ENCODE data around the gene SLC6A19.

Gene SLC6A19

DNA sequence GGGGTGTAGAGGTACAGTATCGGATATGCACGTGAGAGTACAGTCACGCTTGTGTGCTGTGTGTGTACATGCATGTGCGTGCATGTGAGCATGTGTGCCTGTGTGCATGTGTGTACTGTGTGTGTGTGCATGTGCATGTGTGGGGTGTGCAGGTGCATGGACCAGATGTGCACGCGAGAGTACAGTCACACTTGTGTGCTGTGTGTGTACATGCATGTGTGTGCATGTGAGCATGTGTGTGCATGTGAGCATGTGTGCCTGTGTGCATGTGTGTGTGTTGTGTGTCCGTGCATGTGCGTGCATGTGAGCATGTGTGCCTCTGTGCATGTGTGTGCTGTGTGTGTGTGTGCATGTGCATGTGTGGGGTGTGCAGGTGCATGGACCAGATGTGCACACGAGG, 10.3 kb downstream of the SLC6A19 start:
- DNase-seq: no peak

DNA sequence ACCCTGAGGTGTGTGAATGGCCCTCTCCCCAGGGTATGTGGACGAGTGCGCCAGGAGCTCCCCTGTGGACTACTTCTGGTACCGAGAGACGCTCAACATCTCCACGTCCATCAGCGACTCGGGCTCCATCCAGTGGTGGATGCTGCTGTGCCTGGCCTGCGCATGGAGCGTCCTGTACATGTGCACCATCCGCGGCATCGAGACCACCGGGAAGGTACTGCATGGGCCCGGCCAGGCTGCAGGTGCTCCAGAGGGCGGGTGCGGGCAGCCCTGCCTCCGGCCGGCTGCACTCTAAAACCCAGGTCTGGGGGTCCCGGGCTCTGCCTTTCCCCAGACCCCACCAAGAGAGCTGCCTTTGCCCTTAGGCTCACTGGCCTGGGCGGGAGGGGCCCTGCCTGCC, 10.9 kb downstream of the SLC6A19 start:
- DNase-seq: no peak

DNA sequence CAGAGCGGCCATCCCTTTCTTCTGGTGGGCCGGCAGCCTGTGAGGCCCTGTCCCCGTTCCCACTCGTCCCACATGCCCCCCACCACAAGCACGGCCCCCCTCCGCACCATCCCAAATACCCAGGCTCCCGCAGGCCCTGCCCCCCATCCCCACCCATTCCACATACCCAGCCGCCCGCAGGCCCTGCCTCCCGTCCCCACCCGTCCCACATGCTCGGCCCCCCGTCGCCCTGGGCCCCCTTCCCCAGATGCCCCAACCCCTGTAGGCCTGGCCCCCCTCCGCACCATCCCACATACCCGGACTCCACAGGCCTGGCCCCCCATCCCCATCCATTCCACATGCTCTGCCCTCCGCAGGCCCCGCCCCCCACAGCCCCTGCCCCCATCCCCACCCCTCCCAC, 11.5 kb downstream of the SLC6A19 start:
- no peak for DNase-seq

DNA sequence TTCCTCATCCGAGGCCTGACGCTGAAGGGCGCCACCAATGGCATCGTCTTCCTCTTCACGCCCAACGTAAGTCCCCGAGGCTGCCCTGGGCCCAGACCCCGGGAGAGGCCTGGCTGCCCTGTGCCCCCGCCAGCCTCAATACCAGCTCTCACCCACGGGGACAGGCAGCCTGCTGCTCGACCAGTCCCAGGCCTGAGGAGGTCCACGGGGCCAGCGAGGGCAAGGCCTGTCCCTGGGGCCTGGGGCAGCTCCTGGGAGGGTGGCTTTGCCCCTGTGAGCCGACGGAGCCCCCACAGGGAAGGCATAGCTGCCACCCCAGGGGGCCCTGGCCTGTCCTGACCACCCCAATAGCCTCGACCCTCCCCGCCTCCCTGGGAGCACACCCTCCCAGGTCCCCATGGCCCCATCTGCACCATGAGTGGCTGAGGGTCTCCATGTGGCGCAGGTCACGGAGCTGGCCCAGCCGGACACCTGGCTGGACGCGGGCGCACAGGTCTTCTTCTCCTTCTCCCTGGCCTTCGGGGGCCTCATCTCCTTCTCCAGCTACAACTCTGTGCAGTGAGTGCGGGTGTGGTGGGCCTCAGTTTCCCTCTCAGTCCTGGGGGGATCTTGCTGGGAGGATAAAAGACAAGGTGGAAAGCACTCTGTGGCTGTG, 12.2 kb downstream of the SLC6A19 start:
- no peak for DNase-seq

DNA sequence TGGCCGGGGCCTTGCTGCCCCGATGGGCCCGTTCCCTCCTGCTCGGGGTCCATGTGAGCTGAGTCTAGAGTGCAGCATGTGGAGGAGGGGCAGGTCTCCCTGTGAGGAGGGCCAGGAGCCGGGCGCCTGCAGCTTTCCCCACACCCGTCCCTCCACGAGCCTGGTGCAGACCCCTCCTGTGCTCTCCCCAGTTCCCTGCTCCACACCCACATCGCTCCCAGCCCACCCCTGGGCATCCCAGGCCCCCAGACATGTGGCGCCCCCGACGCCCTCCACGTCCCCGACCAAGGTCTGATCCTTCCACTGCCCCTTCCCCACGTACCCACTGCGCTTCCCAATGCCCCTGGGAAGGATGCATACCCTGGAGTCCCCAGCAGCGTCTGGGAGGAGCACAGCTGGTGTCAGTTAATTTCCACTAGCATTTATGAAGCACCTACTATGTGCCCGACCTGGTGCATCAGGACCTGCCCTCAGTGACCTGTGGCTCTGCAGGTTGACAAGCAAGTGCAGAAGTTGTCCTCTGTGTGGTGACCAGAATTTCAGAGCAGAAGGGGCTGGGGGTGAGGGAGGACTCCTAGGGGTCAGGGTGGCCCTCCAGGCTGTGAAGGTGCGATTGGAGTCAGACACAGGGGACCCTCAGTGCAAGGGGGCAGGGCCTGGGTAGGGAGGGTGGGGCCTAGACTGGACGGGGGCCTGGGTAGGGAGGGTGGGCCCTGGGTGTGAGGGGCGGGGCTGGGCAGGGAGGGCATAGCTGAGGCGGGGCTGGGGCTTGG, 13.0 kb downstream of the SLC6A19 start:
- DNase-seq: no peak

DNA sequence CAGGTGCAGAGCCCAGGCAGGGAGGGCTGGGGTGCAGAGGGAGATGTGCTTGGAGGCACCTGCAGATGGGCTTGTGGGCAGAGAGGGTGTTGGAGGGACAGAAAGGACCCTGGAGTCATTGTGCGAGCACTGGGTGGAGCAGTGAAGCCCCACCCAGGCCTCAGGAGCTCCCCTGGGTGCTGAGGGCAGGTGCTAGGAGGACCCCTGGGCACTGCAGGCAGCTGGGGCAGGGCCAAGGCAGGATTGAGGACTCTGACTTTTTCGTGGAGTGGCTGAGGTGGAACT, 13.5 kb downstream of the SLC6A19 start:
- no peak for DNase-seq

DNA sequence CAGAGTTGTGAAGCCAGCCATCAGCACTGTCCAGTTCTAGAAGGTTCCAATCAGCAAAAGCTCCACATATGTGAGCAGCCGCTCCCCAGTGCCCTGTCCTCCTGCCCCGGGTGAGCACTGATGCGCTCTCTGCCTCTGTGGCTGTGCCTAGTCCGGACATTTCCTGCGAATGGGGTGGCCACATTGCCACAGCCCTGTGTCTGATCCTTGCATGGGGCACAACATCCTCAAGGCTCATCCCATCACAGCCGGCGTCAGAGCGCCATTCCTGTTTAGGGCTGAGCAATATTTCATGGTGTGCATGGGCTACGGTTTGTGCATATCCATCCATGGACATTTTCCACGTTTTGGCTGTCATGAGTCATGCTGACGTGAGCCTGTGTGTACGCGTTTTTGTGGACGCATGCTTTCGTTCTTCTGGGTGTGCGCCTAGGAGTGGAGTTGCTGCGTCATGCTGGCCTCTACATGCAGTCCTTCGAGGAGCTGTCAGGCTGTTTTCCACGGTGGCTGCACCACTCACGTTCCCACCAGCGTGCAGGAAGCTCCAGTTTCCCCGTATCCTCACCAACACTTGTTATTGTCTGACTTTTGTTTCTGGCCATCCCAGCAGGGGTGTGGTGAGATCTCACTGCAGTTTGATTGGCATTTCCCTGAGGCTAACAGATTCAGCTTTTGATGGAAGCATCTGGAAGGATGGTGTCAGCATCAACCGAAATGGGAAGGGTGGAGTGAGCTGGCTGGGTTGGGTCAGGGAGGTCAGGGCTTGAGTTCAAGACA, 14.1 kb downstream of the SLC6A19 start:
- no peak for DNase-seq

DNA sequence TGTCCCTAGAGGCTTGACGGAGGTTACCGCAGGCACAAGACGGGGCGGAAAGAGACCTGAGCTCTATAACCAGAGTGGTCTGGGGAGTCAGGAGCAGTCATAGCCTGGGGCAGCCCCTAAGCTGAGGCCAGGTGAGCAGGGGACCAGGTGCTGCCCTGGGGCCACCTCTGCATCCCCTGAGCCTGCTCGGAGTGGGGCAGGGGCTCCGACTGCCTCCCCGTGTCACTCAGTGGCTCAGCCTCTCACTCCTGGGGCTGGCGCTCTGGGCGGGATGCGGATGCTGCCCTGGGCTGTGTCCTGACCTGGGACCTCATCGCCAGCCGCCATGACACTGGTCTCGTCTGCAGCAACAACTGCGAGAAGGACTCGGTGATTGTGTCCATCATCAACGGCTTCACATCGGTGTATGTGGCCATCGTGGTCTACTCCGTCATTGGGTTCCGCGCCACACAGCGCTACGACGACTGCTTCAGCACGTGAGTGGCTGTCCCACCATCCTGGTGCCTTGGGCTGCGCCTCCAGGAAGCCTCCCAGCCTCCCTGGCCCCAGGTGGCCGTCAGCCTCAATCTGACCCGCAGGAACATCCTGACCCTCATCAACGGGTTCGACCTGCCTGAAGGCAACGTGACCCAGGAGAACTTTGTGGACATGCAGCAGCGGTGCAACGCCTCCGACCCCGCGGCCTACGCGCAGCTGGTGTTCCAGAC, 15.0 kb downstream of the SLC6A19 start:
- no peak for DNase-seq

DNA sequence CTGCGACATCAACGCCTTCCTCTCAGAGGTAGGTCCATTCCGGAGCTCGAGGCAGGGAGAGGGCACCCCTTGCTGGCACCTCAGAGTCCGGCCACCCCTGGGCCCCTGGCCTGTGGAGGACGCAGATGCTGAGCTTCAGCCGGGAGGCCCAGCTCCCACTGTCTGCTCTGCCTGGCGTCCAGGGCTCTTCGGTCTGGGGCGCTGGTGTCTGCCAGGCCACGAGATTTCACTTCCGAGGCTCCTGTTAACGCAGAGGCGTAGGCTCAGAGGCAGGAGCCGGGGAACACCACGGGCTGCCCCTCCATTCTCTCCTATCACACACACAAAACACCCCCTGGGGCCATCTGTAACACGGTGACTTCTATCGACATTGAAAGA, 15.5 kb downstream of the SLC6A19 start:
- no peak for DNase-seq

DNA sequence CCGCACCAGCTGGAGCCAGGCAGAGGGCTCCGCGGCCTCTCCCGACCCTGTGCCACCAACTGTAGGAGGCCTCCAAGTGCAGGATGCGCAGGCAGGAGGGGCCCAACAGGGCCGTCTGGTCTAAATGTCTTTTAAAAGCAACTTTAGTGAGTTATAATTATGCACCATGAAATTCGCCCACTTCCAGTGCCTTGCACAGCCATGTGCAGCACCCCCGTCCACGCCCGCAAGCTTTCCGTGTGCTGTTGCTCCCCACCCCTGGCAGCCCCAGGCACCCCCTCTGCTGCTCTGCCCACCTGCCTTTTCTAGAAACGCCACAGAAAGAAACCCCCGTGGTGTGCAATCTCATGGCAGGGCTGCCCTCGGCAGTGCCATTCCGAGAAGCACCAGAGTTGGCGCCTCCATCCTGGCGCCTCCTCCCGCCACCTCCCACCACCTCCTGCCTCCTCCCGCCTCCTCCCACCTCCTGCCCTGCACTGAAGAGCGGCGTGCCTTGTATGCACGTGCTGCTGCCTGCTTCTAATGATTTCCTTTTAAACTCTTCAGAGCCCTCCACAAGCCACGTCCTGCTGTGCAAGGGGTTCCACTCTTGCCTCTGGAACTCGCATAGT, 16.3 kb downstream of the SLC6A19 start:
- no peak for DNase-seq

DNA sequence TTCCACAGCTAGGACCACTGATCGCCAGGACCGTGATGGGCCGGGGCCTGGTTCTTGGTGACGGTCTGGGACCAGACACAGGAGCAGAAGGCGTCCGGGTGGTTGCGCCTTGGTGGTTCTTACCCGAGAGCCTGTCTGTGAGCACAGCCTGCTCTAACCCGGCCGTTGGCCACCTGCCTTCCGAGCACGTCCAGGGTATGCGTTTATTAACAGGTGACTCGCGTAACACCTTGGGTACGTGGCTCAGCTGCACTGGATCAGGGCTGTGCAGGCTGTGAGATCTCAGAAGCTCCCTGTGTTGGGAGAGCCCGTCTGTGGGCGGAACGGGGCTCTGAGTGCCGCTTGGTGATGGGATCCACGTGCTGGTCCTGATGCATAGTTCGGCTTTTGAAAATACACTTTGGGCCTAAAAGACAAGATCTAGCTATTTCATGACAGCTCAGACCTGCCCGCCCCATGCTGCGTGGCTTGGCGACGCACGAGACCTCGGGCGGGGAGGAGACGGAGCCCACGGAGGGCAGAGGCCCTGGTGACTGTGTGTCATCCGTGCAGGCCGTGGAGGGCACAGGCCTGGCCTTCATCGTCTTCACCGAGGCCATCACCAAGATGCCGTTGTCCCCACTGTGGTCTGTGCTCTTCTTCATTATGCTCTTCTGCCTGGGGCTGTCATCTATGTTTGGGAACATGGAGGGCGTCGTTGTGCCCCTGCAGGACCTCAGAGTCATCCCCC, 17.1 kb downstream of the SLC6A19 start:
- DNase-seq: no peak

DNA sequence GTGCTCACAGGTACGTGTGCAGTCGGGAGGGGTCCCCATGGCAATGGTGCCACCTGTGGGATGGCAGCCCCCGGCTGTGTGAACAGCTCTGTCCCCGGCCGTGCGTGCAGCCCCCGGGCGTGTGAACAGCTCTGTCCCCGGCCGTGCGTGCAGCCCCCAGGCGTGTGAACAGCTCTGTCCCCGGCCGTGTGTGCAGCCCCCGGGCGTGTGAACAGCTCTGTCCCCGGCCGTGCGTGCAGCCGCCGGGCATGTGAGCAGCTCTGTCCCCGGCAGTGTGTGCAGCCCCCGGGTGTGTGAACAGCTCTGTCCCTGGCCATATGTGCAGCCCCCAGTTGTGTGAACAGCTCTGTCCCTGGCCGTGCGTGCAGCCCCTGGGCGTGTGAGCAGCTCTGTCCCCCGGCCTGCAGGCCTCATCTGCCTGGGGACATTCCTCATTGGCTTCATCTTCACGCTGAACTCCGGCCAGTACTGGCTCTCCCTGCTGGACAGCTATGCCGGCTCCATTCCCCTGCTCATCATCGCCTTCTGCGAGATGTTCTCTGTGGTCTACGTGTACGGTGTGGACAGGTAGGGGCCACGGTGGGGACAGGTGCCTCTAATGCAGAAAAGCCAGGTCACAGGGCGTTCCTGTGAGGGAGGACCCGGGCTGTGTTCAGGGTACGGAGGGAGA, 17.8 kb downstream of the SLC6A19 start:
- DNase-seq: no peak

DNA sequence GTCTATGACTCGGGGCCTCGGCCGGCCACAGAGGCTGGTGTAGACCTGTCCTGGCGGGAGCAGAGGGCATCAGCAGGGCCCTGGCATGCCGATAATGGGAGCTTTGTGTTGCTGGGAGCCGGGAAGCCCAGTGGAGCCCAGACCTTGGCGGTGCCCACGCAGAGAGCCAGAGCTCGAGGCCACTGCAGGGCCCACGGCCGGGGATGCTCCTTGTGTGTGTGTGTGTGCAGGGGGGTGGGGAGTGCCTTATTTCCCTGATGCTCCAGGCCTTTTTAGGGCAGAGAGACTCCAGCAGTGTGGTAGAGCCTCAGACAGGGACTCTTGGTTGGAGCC, 18.3 kb downstream of the SLC6A19 start:
- no peak for DNase-seq

DNA sequence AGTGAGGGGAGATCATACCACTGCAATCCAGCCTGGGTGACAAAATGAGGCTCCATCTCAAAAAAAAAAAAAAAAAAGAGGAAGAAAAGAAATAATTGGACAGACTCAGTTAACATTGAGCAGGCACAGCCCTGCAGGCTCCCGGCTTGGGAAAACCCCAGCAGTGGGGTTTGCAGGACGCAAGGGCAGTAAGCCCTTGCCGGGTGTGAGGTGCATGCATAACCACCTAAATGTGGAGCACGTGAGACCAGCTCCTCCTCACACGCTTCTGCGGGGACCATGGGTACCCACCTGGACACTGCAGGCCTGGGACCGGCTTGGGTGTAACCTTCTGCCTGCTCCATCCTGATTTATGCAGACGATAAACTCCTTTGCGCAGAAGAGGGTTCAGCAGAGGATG, 19.0 kb downstream of the SLC6A19 start:
- no peak for DNase-seq

DNA sequence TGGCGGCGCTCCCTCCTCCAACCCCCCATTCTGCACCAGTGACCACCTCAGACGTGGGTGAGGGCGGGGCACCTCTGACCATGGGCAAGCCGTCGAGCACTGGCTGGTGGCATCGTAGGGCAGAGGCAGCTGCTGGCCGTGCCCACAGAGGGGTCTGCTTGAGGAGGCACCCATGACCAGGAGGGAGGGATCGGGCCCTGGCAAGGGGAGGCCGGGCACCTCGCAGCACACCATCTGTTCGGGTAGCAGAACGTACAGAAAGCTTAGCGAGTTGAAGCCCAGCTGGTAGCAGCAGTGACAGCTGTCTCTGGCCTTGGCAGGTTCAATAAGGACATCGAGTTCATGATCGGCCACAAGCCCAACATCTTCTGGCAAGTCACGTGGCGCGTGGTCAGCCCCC, 19.4 kb downstream of the SLC6A19 start:
- DNase-seq: no peak

DNA sequence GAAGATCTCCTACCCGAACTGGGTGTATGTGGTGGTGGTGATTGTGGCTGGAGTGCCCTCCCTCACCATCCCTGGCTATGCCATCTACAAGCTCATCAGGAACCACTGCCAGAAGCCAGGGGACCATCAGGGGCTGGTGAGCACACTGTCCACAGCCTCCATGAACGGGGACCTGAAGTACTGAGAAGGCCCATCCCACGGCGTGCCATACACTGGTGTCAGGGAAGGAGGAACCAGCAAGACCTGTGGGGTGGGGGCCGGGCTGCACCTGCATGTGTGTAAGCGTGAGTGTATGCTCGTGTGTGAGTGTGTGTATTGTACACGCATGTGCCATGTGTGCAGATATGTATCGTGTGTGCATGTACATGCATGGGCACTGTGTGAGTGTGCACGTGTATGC, 20.3 kb downstream of the SLC6A19 start:
- DNase-seq: no peak

DNA sequence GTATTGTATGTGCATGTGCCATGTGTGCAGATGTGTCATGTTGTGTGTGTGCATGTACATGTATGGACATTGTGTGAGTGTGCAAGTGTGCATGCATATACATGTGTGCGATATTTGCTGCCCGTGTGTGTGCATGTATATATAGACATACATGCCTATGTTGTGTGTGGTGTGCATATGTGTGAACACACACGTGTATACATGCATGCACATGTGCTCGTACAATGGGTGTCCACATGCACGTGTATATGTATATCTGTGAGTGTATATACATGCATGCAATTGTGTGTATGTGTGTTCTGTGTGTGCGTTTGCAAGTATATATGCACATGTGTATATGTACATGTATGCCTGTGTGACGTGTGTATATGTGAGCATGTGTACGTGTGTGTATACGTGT, 20.8 kb downstream of the SLC6A19 start:
- DNase-seq: no peak

DNA sequence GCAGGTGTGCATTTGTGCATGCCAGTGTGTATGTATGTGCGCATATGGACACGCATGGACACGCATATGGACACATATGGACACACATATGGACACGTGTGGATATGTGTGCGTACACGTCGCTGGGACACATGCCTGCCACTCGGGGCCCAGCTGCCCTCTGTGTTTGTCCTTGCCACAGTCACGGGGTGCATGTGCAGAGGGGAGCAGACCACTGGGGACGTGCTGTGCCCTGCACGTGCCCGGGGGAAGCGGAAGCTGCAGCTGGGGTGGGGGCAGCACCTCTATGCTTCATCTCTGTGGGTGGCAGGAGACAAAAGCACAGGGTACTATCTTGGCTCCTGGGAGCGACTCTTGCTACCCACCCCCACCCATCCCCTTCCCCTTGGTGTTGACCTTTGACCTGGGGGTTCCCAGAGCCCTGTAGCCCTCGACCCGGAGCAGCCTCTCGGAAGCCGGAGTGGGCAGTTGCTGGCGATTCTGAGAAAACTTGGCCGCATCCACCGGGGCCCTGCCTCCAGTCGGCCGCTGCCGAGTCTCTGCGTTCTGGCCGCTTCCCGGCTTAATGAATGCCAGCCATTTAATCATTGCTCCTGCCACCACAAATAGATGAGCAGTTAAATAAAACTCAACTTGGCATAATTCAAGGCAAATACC, 21.4 kb downstream of the SLC6A19 start:
- DNase-seq: no peak

DNA sequence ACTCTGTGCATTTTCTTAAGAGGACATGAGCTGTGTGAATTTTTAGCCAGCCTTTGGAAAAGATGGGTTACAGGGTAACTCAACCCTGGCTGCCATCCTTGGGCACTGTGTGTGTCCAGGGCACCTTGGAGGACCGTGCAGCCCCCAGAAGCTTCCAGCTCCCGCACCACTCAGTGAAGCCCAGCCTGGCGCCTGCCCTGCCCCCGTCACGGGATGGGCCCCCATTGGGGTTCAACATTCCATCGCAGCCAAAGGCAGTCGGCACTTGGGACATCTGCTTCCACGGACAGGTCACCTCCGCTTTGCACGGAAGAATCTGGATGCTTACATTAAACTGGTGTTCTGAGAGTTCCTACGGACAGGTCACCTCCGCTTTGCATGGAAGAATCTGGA, 21.9 kb downstream of the SLC6A19 start:
- DNase-seq: no peak

DNA sequence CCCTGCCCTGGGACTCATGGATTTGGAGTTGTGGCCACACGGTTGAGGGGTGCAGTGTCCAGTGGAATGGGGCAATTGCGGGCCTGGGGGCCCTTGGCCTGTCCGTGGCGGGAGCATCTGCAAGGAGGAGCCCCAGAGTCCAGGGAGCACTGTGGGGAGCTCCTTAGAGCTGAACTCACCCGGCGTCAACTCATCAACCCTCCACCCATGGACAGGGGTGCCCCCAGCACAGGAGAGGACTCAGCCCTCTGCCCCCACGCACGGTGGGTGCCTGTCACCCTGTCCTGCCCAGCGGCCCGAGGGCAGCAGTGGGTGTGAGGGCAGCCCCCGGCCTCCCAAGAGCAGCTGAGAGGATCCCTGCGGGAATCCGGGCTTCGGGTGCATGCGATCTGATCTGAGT, 23.2 kb downstream of the SLC6A19 start:
- DNase-seq: no peak

DNA sequence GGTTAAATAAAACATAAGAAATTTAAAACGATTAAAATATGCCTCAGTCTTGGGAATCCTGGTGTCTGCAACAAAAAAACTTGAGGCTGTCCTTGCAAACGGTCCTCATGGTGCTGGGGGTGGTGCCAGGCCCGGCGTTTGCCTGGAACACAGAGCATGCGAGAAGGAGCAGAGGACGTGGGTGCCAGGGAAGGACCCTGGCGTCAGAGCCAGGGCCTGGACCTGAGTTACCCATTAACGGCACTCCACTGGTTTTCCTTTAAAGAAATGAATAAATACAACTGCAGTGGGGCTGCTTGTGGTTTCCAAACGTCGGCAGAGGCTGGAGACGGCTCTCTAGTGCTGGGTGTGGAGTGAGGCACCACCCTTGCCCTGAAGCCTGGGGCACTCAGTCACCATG, 23.7 kb downstream of the SLC6A19 start, which contains the start of gene SLC6A18:
Gene SLC6A18 (plus strand): TSS at position 301 of the 400 bp plus-strand sequence. CDS start 97 bp downstream, at position 398.
- DNase-seq: no peak

All from left hindlimb (tissue), 1 donor.